Measurements from ENCODE around the gene NFKBIB. TPM values are rescaled to one million over a fixed set of nuclear protein-coding genes. Genes with fewer than 3 reads are reported as not detected.
"Not testable (repeated sequence)": the region's sequence is repeated elsewhere in the genome, so short reads cannot be mapped to it uniquely, and the experiment has no call there.

Gene NFKBIB, protein sequence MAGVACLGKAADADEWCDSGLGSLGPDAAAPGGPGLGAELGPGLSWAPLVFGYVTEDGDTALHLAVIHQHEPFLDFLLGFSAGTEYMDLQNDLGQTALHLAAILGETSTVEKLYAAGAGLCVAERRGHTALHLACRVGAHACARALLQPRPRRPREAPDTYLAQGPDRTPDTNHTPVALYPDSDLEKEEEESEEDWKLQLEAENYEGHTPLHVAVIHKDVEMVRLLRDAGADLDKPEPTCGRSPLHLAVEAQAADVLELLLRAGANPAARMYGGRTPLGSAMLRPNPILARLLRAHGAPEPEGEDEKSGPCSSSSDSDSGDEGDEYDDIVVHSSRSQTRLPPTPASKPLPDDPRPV
- polyA plus RNA-seq (ENCODE audit: insufficient read length) = 11.5 TPM

DNA sequence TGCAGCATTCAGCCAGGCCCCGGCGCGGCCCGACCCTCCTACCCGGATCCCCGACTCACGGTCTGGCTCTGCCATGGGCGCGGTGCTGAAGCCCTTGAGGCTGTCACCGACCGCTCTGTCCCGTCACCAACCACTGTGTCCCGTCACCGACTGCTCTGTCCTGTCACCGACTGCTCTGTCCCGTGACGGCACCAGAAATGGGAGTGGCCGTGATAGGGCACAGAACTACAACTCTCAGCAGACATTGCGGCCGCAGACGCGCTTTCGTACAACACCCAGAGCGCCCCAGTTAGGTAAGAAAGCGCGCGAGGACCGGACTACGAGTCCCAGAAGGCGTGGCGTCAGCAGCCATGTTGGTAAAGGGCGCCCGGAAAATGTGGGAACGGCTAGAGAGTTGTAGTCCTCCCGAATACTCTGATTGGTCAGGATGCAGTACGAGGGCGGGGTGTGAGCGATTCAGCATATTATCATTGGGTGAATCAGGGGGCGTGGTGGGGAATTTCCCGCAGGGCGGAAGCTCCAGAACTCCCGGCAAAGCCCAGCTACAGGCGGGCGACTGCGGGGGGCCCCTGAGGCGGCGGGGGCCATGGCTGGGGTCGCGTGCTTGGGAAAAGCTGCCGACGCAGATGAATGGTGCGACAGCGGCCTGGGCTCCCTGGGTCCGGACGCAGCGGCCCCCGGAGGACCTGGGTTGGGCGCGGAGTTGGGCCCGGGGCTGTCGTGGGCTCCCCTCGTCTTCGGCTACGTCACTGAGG lies at the start of gene NFKBIB, which contains the start of gene SIRT2:
TSS of gene NFKBIB (plus strand) at position 523 of the 755 bp plus-strand sequence. CDS start at position 587, 64 bp downstream.
TSS of gene SIRT2 (minus strand) at position 172 of the 755 bp plus-strand sequence. CDS start at position 75, 97 bp downstream.
- peak; percentile 99 for DNase-seq

DNA sequence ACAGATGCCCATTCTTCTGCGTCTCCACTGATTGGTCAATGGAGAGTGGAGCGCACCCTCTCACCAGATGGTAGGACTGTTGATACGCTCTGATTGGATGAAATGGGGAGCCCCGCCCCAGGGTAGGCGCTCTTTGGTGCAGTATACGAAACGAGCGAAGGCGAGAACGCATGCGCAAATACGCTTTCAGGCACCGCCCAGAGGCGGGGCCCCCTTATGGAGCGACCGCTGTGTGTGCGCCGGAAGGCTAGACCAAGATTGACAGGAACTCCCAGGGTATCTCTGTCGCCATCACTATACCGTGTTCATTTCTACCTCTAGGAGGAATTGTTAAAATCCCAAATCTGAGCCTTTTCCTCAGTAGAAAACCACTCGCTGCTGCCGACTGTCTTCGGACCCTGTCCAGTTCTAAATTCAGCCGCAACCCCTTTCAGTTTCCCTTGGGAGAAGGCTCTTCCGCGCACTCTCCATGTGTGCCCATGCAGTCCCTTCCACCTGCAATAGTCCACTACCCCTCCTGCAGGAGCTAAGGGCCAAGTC lies 49.3 kb upstream of the NFKBIB start:
- DNase-seq = no peak

DNA sequence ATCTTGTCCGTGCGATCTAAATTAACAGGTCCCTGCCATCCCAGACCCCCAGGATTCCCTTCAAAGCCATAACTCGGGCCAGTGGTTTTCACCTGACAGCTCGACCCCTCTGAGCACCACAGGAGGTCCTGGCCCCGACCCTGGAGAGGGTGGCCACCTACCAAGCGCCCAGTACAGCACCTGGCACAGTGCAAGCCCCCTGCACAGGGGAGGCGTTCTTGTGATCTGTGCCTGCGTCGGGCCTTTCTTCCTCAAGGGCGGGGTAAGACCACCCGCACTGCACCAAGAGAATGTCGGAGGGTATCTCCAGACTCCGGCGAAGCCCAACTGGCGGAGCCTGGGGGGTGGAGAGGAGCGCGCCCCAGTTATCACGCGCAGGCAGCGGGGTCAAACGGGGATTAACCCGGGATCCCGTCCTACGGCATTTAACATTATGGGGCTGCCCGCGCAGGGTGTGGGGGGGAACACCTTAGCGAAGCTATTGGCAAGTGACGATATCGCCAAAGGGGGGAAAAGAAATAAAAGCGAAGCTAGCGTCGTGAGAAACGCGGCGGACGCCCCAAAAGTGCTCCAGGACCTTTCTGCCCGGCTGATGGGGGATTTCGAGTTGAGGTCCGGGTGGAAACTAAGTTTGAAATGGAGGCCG lies 48.7 kb upstream of the NFKBIB start:
- DNase-seq = no peak

DNA sequence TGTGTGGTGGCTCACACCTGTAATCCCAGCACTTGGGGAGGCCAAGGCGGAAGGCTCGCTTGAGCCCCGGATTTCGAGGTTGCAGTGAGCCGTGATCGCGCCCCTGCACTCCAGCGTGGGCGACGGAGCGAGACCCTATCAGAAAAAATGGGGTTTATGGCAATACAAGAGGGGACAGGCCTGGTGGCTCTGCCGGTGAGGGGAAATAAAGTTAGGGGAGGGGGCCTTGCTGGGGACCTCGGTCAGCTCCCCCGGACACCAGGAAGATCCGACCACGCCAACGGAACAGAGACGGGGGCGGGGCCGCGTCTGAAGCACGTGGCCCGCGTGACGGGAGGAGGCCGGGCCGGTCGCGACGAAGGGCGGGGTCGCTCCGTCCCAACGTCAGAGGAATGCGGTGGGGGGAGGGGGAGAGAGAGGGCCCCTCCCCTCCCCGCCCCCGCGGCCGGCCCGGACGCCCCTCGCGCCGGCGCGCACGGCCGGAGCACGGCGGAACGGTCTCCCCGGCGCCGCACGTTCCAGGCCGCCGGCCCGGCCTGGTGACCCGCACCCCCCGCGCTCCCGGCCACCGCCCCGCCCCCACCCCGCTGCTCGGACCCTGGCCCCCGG lies 48.0 kb upstream of the NFKBIB start:
- peak; percentile 97 for DNase-seq

DNA sequence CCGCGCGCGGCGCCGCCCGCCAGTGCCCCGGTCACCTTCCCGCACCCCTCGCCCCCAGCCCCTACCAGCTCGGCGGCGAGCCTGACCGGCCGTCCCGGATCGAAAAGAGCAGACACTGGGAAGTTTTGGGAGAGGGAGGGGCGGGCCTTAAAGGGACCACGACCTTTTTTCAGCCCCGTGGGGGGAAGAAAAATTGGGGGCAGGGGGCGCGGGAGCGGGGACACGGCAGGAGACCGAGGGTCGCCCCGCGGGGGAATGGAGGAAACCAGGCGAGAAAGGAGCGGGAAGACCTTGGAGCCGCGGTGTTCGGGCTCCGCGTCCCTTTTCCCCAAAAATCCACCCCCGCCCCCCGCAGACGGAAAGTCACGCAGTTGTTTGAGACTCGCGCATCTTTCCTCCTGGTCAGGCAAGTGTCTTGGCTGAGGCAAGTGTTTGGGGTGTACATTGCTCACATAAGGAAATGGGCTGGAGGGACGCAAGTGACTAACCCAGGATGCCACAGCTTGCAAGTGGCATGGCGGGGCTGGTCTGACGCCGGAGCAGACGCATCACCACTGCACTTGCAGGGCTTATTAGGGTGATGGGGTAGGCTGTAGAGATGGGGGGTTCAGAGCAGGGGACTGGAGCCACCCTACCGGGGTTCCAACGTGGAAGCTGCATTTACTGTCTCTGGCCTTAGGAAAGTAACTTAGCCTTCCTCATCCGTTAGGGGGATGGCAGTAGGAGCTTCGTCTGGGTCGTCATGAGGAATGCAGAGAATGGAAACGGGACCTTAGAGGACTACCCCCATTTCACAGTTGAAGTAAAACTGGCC lies 47.3 kb upstream of the NFKBIB start:
- DNase-seq = peak; percentile 69

DNA sequence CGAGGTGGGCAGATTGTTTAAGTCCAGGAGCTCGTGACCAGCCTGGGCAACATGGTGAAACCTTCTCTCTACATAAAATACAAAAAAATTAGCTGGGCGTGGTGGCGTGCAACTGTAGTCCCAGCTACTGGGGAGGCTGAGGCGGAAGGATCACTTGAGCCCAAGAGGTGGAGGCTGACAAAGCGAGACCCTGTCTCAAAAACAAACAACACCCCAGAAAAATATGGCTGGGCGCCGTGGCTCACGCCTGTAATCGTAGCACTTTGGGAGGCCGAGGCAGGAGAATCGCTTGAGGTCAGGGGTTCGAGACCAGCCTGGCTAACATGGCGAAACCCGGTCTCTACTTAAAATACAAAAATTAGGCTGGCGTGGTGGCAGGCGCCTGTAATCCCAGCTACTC lies 46.6 kb upstream of the NFKBIB start:
- DNase-seq = no peak

DNA sequence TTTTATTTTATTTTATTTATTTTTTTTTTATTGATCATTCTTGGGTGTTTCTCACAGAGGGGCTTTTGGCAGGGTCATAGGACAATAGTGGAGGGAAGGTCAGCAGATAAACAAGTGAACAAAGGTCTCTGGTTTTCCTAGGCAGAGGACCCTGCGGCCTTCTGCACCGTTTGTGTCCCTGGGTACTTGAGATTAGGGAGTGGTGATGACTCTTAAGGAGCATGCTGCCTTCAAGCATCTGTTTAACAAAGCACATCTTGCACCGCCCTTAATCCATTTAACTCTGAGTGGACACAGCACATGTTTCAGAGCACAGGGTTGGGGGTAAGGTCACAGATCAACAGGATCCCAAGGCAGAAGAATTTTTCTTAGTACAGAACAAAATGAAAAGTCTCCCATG lies 44.8 kb upstream of the NFKBIB start:
- DNase-seq = not testable (repeated sequence)

DNA sequence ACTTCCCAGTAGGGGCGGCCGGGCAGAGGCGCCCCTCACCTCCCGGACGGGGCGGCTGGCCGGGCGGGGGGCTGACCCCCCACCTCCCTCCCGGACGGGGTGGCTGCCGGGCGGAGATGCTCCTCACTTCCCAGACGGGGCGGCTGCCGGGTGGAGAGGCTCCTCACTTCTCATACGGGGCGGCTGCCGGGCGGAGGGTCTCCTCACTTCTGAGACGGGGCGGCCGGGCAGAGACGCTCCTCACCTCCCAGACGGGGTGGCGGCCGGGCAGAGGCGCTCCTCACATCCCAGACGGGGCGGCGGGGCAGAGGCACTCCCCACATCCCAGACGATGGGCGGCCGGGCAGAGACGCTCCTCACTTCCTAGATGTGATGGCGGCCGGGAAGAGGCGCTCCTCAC lies 44.0 kb upstream of the NFKBIB start:
- not testable (repeated sequence) for DNase-seq

DNA sequence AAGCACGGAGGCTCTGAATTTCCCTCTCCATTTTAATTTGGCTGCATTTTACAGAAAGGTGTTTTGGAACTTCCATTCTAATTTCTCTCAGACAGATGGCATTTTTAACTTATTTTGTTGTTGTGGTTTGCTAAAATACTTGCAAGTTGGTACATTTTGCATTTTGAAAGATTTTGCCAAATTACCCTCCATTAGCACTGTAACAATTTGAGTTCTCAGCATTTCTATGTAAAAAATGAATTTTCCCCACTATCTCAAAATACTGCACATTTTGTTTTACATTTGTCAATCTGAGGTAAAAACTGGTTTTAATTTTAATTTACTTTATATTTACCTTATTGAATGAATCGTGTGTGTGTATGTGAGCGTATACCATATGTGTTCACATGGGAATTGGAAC lies 43.0 kb upstream of the NFKBIB start:
- no peak for DNase-seq

DNA sequence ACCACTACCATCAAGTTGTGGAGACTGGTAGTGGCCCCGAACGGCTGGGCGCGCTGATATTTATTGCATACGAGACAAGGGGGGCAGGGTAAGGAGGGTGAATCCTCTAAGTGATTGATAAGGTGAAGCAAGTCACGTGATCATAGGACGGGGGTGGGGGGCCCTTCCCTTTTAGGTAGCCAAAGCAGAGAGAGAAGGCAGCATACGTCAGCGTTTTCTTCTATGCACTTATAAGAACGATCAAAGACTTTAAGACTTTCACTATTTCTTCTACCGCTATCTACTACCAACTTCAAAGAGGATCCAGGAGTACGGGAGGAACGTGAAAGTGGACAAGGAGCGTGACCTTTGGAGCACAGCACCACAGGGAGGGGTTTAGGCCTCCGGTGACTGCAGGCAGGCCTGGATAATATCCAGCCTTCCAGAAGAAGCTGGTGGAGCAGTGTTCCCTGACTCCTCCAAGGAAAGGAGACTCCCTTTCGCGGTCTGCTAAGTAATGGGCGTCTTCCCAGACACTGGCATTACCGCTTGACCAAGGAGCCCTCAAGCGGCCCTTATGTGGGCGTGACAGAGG lies 40.1 kb upstream of the NFKBIB start:
- DNase-seq = not testable (repeated sequence)

DNA sequence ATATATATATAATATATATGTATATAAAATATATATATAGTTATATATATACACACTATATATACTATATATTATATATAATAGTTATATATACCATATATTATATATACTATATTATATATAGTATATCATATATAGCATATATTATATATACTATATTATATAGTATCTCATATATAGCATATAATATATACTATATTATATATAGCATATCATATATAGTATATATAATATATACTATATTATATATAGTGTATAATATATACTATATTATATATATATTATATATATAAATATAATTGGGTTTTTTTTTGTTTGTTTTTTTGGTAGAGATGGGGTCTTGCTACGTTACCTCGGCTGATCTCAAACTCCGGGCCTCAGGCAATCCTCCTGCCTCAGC lies 38.4 kb upstream of the NFKBIB start:
- no peak for DNase-seq

DNA sequence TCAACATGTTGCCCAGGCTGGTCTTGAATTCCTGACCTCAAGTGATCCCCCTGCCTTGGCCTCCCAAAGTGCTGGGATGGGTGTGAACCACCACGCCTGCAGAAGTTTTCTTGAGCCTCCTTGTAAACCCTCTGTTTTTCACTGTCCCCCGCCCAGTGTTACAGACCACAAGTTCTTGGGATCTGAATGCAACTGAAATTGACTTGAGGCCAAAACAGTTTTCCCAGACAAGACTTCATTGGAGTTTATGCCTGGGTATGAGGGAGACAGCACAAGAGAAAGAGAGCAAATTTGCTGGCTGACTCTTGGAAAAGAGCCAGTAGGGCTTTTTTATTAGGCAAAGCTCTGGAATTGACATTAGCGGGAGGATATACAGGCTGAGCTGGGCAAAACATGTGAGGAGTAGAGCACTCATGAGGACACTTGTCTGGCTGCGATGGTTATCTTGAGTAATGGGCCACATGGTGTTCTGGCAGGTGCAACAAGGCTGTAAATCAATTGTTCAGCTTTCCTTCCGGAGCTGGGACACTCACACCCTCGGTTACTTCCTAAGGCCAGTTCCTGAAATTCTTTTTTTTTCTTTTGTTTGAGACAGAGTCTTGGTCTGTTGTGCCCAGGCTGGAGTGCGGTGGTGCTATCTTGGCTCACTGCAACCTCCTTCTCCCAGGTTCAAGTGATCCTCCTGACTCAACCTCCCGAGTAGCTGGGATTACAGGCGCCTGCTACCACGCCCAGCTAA lies 37.3 kb upstream of the NFKBIB start:
- peak; percentile 85 for DNase-seq

DNA sequence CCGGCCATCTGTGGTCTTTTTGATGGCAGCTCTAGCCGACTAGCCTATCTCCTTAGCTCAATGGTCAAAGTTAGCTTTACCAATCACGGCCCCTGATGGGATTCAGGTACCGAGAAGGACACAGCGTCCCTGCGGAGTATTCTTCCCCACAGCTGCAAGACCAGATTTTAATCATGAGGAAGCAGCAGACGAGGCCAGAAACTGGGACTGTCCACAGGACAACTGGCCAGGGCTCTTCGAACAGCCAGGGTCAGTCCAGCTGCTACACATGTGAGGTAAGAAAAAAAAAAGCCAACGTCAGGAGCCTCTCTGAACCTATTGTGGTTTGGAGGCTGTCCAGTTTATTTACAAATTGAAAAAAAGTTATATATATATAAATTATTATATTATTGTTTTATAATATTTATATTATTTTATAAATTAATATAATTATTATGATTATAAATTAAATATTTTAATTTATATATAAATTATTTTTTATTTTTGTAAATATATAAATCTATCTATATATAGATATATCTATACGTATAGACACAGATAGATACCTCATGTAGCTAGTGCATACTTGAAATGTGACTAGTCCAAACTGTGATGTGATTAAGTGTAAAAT lies 32.5 kb upstream of the NFKBIB start:
- DNase-seq = no peak

DNA sequence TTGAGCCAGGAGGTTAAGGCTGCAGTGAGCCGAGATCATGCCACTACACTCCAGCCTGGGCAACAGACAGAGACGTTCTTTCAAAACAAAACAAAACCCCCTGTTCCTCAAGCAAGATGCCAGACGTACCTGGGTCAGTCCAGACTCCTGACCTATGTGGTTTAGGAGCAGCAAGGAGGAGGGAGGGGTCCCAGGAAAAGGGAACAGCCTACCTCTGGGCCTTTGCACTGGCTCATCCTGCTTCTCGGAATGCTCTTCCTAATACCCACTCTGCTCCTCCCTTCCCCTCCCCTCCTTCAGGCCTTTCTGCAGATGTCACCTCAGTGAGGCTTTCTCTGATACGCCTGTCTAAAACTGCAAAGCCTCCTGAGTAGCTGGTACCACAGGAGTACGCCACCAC lies 31.2 kb upstream of the NFKBIB start:
- no peak for DNase-seq

DNA sequence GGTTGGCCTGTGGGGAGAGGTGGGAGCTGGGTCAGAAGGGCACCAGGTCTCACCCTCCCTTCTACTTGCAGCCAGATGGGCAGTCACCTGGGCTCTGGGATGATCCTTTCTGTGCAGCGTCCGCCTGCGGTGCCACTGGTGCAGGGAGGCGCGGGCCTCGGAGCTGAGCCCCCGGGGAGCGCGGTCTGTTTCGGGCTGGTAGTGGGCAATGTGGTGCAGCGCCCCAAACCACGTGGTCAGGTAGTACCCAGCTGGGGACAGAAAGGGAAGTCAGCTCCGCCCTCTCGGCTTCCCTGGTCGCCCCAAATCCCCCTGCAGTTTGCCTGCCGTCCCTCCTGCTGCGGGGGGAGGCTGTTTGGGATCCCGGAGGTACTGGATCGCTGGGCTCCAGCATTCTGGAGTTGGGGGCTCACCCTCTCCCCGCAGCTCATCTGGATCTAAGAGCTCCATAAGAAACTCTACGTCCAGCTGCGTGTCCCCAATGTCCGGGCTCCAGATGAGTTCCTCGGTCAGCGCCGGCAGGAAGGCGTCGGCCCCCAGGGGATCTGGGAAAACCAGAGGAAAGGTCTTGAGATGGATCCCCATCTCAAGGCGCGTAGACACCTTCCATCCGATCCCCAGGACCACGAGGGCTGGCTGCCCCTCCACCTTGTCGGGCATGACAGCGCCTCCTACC lies 30.5 kb upstream of the NFKBIB start:
- no peak for DNase-seq

DNA sequence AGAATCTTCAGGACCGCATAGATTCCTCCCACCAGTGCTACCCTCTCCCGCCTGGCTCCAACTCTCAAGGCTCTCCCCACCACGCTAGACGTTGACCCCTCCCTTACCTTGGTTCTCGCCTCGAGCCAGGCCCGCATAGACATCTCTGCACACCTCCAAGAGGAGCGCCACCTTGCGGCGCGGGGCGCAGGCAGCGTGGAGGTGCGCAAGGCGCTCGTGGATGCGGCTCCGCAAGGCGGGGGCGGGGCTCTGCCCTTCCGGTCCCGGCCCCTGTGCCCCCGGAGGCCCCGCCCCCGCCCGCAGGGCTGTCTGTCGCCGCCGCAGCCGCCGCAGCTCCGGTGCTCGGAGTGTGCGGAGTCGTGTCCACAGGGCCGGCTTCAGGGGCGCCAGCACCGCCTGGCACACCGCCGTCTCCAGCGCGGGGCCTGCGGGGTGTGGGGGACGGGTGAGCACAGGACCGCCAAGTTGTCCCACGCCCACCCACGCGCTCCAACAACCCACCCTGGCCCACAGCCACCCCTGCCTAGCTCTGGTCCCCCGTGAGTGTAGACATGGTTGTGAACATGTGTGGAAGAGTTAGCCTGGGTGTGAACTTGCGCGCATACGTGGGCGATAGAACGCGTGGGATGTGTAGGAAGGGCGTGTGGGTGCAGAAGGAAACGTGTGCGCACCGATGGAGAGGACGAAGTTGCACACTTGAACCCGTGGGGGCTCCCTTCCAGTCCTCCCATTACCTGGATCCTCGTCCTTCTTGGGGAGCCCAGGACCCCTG lies 29.7 kb upstream of the NFKBIB start:
- DNase-seq = peak; percentile 76

DNA sequence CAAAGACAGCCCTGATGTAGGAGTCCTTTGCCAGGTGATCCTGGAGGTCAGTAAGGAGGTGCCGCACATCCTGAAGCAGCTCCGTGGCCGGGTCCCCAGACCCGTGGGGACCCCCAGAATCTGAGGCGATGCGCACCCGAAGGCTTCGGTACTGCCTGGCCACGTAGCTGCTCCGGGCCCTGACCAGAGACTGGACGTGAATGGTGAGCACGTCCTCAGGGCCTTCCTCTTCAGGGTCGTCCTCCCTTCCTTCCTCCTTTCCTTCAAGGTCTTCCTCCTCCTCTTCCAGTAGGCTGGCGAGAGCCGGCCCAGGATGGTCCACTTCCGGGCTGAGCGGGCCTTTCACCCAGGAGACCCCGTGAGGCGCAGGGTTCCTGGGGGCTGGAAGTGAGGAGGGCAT lies 29.2 kb upstream of the NFKBIB start:
- no peak for DNase-seq

DNA sequence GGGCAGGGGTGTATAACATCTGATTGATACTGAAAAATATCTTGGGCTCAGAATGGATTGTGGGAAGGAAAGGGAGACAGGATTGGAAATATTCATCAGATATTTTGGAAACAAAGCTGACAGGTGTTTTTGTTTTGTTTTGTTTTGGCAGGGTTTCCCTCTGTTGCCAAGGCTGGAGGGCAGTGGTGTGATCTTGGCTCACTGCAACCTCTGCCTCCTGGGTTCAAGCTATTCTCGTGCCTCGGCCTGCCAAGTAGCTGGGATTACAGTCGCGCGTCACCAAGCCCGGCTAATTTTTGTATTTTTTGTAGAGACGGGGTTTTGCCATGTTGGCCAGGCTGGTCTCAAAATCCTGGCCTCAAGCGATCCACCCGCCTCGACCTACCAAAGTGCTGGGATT lies 26.4 kb upstream of the NFKBIB start:
- not testable (repeated sequence) for DNase-seq
